IMR-90 (cell line): Measurements from ENCODE around the gene KRT8. TPM values are rescaled to one million over a fixed set of nuclear protein-coding genes. Genes with fewer than 3 reads are reported as not detected.

Source experiments
- ATAC-seq: fragments of 200-7000 bp; cut with Tn5 transposase; 2 replicates; pipeline ENCODE4 v1.9.1; 2020; ENCODE audit warnings: low read depth, mild to moderate bottlenecking, moderate library complexity
- BruUV-seq: library from RNA; stranded (reverse); fragments of 400-500 nt; replicated peaks from 2 replicates; lab custom pipeline; 2021; lab: Mats Ljungman, UMichigan
- CTCF ChIA-PET: fragments of 300-600 bp; formaldehyde crosslinking; extraction: SDS; loops from one replicate; lab custom pipeline; 2021; ENCODE audit warnings: antibody characterized with exemption; lab: Yijun Ruan, JAX
- POLR2A ChIA-PET: fragments of 300-600 bp; sonication (Branson Sonifier 250); formaldehyde crosslinking; loops from one replicate; lab custom pipeline; 2022; ENCODE audit warnings: antibody characterized with exemption; ENCODE audit not compliant: unreplicated experiment; lab: Charles Lee
- DNase-seq: peaks from one replicate; pipeline ENCODE4 v3.0.0; 2013
- H2AFZ ChIP-seq: replicated peaks from 2 replicates; pipeline ENCODE3; 2013; ENCODE audit warnings: low read length, mild to moderate bottlenecking; ENCODE audit not compliant: poor library complexity
- H2AK5ac ChIP-seq: 2 replicates; pipeline ENCODE4 v1.6.1; 2013; ENCODE audit warnings: low read depth, low read length, inconsistent platforms
- H2AK9ac ChIP-seq: replicated peaks from 2 replicates; pipeline ENCODE3; 2013; ENCODE audit warnings: mild to moderate bottlenecking, low read depth, low read length, moderate library complexity; ENCODE audit not compliant: poor library complexity
- H2BK120ac ChIP-seq: 2 replicates; pipeline ENCODE4 v1.6.1; 2013; ENCODE audit warnings: low read depth, low read length, inconsistent platforms
- H2BK15ac ChIP-seq: 3 replicates; pipeline ENCODE4 v1.6.1; 2013; ENCODE audit warnings: low read depth, low read length, inconsistent platforms
- H2BK20ac ChIP-seq: 2 replicates; pipeline ENCODE4 v1.6.1; 2013; ENCODE audit warnings: low read depth, mild to moderate bottlenecking, inconsistent platforms, low read length, moderate library complexity
- H2BK5ac ChIP-seq: 2 replicates; pipeline ENCODE4 v1.6.1; 2013; ENCODE audit warnings: mild to moderate bottlenecking, low read depth, low read length, inconsistent platforms; ENCODE audit not compliant: poor library complexity, severe bottlenecking
- H3K14ac ChIP-seq: replicated peaks from 2 replicates; pipeline ENCODE4 v1.6.1; 2013; ENCODE audit warnings: low read depth, low read length, inconsistent platforms
- H3K18ac ChIP-seq: 2 replicates; pipeline ENCODE4 v1.6.1; 2013; ENCODE audit warnings: low read depth, low read length, control low read depth
- H3K23ac ChIP-seq: 2 replicates; pipeline ENCODE4 v1.6.1; 2013; ENCODE audit warnings: low read depth, low read length, inconsistent platforms
- H3K27ac ChIP-seq: 2 replicates; pipeline ENCODE4 v1.5.1; 2013; ENCODE audit warnings: mild to moderate bottlenecking, control low read depth, low read length; ENCODE audit not compliant: insufficient read depth
- H3K27me3 ChIP-seq: 2 replicates; pipeline ENCODE4 v1.6.1; 2013; ENCODE audit warnings: low read length; ENCODE audit not compliant: control insufficient read depth, insufficient read depth
- H3K36me3 ChIP-seq: 2 replicates; pipeline ENCODE4 v1.6.1; 2013; ENCODE audit warnings: low read length, mixed read lengths; ENCODE audit not compliant: control insufficient read depth, insufficient read depth
- H3K4ac ChIP-seq: 2 replicates; pipeline ENCODE4 v1.6.1; 2013; ENCODE audit warnings: low read depth, low read length, inconsistent platforms
- H3K4me1 ChIP-seq: 2 replicates; pipeline ENCODE4 v1.6.1; 2013; ENCODE audit warnings: low read length, mixed read lengths; ENCODE audit not compliant: control insufficient read depth, insufficient read depth
- H3K4me2 ChIP-seq: 2 replicates; pipeline ENCODE4 v1.6.1; 2013; ENCODE audit warnings: low read depth, mild to moderate bottlenecking, control low read depth, low read length, moderate library complexity
- H3K4me3 ChIP-seq: 2 replicates; pipeline ENCODE4 v1.5.1; 2013; ENCODE audit warnings: low read depth, mild to moderate bottlenecking, control low read depth, low read length, moderate library complexity; ENCODE audit not compliant: insufficient read depth
- H3K56ac ChIP-seq: 2 replicates; pipeline ENCODE4 v1.6.1; 2013; ENCODE audit warnings: low read length, inconsistent platforms; ENCODE audit not compliant: insufficient read depth; ENCODE audit errors: extremely low read depth
- H3K79me1 ChIP-seq, 2 experiments: 2 replicates each; pipeline ENCODE4 v1.6.1; 2013; ENCODE audit warnings: low read length in 2 of 2, inconsistent platforms in 1 of 2, low read depth in 1 of 2
- H3K9ac ChIP-seq: 2 replicates; pipeline ENCODE4 v1.6.1; 2013; ENCODE audit warnings: low read depth, low read length, control low read depth
- H3K9me1 ChIP-seq: 2 replicates; pipeline ENCODE4 v1.6.1; 2013; ENCODE audit warnings: low read length, inconsistent platforms; ENCODE audit not compliant: insufficient read depth
- H3K9me3 ChIP-seq: 2 replicates; pipeline ENCODE4 v1.6.1; 2013; ENCODE audit warnings: low read length; ENCODE audit not compliant: control insufficient read depth, insufficient read depth
- H4K20me1 ChIP-seq: 2 replicates; pipeline ENCODE4 v1.6.1; 2013; ENCODE audit warnings: low read length, inconsistent platforms; ENCODE audit not compliant: insufficient read depth
- H4K5ac ChIP-seq: 2 replicates; pipeline ENCODE4 v1.6.1; 2013; ENCODE audit warnings: mild to moderate bottlenecking, low read depth, low read length, control low read depth
- H4K8ac ChIP-seq, 2 experiments: 2 replicates each; pipeline ENCODE4 v1.6.1; 2013; ENCODE audit warnings: low read depth in 2 of 2, low read length in 2 of 2, control low read depth in 1 of 2, inconsistent platforms in 1 of 2
- H4K91ac ChIP-seq: 2 replicates; pipeline ENCODE4 v1.6.1; 2013; ENCODE audit warnings: low read depth, low read length, inconsistent platforms; ENCODE audit not compliant: insufficient read depth
- MAFK ChIP-seq: IDR thresholded peaks from 2 replicates; pipeline ENCODE4 v1.6.1; 2012; ENCODE audit warnings: low read depth, low read length, improper control_type of control experiment
- RFX5 ChIP-seq: IDR thresholded peaks from 2 replicates; pipeline ENCODE4 v1.8.0; 2012; ENCODE audit warnings: low read depth, mild to moderate bottlenecking, low read length, moderate library complexity
- WGBS, 2 experiments: methylation state at CpG; one replicate each; pipeline versions ENCODE4 v1.1.5 to v1.1.7; 2013; ENCODE audit warnings: missing lambda C conversion rate in 2 of 2; ENCODE audit not compliant: insufficient read length in 1 of 2; ENCODE audit errors: extremely low coverage in 2 of 2; 5-methylcytosine and 5-hydroxymethylcytosine counted together
- dilution Hi-C: fragments of 300-500 bp; cut with HindIII; formaldehyde crosslinking; loops from one replicate; pipeline ENCODE4 v1.14.3; 2018; ENCODE audit warnings: low sequenced_read_pairs; ENCODE audit not compliant: unreplicated experiment
- in situ Hi-C: fragments of 300-500 bp; cut with MboI; formaldehyde crosslinking; loops from 3 replicates; pipeline ENCODE4 v1.14.3; 2019; ENCODE audit warnings: low sequenced_read_pairs, inconsistent platforms, mixed read lengths
- intact Hi-C: fragments of 100-400 bp; cut with micrococcal nuclease; formaldehyde crosslinking; loops from 2 replicates; pipeline ENCODE4 v1.10.0; 2022
- polyA plus RNA-seq, 3 experiments: library from polyadenylated mRNA; depleted of rRNA; stranded (reverse); fragments of >200 nt; gene quantifications; 2 replicates each; pipeline ENCODE4 v1.2.3, GENCODE V29; 2012; ENCODE audit warnings: low replicate concordance in 1 of 3
- total RNA-seq: library from RNA; depleted of rRNA; stranded (reverse); fragments of >200 nt; gene quantifications from 2 replicates; pipeline ENCODE4 v1.2.3, GENCODE V29; 2012

Gene KRT8
- total and polyA plus RNA-seq, 2 of the 4 experiments (the other 2 are of a cell fraction): 10.9 to 39.3 TPM

DNA sequence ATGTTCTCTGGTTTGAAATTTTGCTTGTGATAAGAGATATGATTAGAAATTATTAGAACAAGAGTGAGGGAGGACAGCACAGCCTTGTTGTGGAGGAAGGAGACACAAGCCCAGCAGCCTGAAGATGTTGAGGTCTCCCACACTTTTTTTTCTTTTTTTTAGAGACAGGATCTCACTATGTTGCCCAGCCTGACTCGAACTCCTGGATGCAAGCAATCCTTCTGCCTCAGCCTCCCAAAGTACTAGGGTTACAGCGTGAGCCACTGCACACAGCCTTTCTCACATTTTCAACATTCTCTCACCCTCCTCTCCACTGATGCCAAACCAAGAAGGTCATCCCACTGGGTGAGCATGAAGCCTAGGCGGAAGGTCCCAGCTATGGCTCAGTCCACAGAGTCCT lies 4.9 kb upstream of the KRT8 start:
- dilution Hi-C loops: no loop called here
- Histone ChIP-seq H3K23ac (no peak overlapping the region), H3K4me3 (no peak overlapping the region), H2AK5ac (no peak overlapping the region), H3K56ac (no peak overlapping the region), H4K20me1 (no peaks in the 10 kb centered on the region), H3K14ac (no peak overlapping the region), H3K9me3 (no peaks in the 10 kb centered on the region), H4K8ac (no peak overlapping the region), H2BK20ac (no peak overlapping the region), H3K18ac (no peak overlapping the region), H3K9ac (no peak overlapping the region), H3K36me3 (no peaks in the 10 kb centered on the region), H3K4me2 (no peak overlapping the region), H3K27me3 (no peaks in the 10 kb centered on the region), H2AK9ac (no peak overlapping the region), H4K5ac (no peak overlapping the region), H4K91ac (no peak overlapping the region), H3K27ac (no peak overlapping the region), H2BK5ac (no peak overlapping the region), H3K9me1 (peaks cover 3% of the 10 kb centered on the region), H3K4me1 (peaks cover 7% of the 10 kb centered on the region), H3K79me1 (no peaks in the 10 kb centered on the region; a peak in 1 of 4 replicates), H3K4ac (no peak overlapping the region), H2BK15ac (no peak overlapping the region), H2BK120ac (no peak overlapping the region), H2AFZ (no peak overlapping the region)
- ChIA-PET POLR2A (no interaction called here), CTCF (interaction anchor here (0.9 to 1.1 kb wide), 2 partner anchors 25 to 71 kb away, joined by 4 read pairs; no protein-coding TSS in a partner anchor)
- WGBS, 2 experiments: 93% methylated on average over 2 of the region's 3 CpGs; no CpG with 5 or more reads in 1 of the 2 experiments
- TF ChIP-seq MAFK (no peak), RFX5 (no peak)
- no peak for ATAC-seq
- no TSS peak for BruUV-seq
- no peak for DNase-seq
- intact Hi-C loops: no loop called here
- in situ Hi-C loops: no loop called here
